GM12892 (cell line): Measurements from ENCODE around the gene COPB1.

Experiments
- POLR2A ChIP-seq: IDR thresholded peaks from 2 replicates; pipeline ENCODE4 v1.6.1; 2011; ENCODE audit warnings: low read depth, low read length, control low read depth
- TAF1 ChIP-seq: IDR thresholded peaks from 2 replicates; pipeline ENCODE4 v1.6.1; 2011; ENCODE audit warnings: low read depth, mild to moderate bottlenecking, control low read depth, low read length, borderline replicate concordance

- TF ChIP-seq POLR2A (no peak), TAF1 (no peak)
Observed at GRCh38 chr11:14480716-14481115, 18.9 kb downstream of the COPB1 start.
